ENCODE data around the gene CDCA5.

CDCA5 gene

DNA sequence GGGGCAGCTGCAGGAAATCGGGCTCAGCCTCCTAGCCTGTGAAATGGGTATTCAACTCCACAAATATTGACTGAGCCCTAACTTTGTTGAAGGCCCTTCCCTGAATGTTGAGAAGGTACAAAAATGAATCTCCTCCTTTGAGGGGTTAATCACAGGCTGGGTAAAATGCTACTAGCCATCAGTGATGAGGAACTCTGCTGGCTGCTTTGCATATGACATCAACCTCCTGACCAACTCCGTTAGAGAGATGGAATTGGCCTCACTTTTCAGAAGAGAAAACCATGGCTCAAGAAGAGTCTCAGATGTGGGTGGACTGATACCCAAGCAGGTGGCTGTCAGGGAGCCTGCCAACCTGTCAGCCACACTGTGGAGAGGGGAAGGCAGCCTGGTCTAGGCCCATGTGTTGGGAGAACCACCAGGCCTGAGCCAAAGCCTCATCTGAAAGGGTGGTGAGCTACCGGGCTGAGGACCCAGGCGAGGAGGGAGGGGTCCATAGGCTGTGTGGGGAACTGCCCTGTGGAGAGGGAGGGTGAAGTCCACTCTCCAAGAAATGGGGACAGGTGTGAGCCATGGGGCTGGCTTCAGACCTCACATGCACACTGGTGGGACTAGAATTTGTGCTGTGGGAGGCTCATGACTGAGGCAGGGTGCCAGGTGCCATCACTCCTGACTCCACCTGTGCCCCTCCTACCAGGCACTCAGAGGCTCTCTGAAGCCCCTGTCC lies 11.8 kb downstream of the CDCA5 start:
- no peak for DNase-seq (ENCODE audit: low spot score)

GRCh38 chr11:65069217-65069616 lies 14.6 kb downstream of the CDCA5 start:
- DNase-seq (ENCODE audit: low spot score) = no peak

- DNase-seq (ENCODE audit: low spot score) = no peak
These were observed 16.4 kb downstream of the CDCA5 start for GRCh38 chr11:65067446-65067845.

DNA sequence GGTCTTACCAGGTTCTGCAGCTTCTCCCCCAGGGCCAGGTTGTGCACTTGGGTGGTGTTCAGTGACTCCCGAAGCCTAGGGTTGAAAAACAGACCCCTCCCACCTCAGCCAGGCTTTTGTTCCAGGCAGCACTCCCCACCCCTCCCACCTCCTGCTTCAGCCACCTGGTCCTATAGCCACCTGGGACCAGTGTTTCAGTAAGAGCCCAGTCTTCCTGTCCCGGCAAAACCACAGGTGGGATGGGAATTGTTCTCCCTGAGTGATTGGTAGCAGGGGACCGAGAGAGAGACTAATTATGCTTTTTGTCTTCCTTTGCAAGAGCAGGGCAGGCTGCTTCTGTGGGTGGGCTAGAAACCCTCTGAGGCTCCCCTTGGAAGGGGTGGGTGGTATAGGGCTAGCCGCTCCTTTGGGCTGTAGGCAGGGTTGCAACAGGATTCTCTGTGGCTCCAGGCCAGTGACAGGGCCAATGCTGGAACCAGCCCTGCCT lies 17.0 kb downstream of the CDCA5 start:
- DNase-seq (ENCODE audit: low spot score) = no peak

DNA sequence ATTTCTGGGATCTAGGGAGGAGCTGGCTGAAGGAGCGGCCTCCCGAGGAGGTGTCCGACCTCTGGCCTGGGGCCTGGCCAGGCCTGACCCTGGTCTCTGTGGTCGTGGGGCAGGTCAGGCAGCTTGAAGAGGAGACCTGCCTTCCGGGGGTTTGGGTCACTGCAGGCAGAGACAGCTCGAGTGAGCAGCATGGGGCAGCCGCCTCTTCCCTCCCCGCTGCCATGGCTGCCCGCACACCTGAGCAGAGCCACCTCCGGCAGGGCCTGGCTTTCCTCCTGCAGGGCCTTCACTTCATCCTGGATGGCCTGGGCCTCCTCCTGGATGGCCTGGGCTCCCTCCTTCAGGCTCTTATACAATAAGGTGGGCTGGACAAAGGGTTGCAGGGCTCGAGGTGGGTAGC lies 17.5 kb downstream of the CDCA5 start:
- no peak for DNase-seq (ENCODE audit: low spot score)

- DNase-seq (ENCODE audit: low spot score) = no peak
These were observed 18.0 kb downstream of the CDCA5 start for GRCh38 chr11:65065851-65066250.

DNA sequence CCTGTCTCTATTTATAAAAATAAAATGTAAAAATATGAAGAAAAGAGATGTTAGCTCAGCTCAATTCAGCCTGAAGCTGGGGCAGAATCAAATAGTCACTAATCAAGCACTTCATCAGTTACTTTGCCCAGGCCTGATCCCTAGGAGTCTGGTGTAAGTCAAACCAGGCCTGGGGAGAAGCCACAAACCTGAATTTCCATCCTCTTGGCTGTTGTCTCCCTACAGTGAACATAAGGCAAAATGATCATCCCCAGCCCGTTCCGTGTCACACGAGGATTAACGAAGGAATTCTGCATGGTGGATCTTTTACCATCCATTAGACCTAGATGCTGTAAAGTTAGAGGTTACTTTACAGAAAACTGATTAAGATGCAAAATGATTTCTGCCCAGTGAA lies 19.0 kb downstream of the CDCA5 start:
- no peak for DNase-seq (ENCODE audit: low spot score)

DNA sequence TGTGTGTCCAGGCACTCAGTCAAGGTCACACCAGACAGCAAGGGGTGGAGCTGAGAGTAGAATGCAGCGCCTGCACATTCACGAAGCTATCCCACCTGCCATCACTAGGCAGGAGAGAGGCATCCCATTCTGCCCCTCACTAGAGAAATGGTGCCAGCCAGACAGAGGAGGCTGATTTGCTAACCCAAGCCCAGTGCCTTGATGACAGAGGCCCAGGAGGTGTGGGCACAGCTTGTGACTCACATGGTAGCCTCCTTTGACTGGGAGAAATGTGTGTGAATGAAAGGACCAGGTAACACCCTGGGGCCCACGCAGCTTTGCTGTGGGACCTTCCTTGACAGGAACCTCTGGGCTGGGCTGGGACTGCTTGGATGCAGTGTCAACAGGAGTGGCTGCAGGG lies 20.3 kb downstream of the CDCA5 start:
- no peak for DNase-seq (ENCODE audit: low spot score)

- no peak for DNase-seq (ENCODE audit: low spot score)
These were observed 22.9 kb downstream of the CDCA5 start for GRCh38 chr11:65060913-65061408.

- DNase-seq (ENCODE audit: low spot score) = no peak
These were observed 23.6 kb downstream of the CDCA5 start for GRCh38 chr11:65059959-65060824.

DNA sequence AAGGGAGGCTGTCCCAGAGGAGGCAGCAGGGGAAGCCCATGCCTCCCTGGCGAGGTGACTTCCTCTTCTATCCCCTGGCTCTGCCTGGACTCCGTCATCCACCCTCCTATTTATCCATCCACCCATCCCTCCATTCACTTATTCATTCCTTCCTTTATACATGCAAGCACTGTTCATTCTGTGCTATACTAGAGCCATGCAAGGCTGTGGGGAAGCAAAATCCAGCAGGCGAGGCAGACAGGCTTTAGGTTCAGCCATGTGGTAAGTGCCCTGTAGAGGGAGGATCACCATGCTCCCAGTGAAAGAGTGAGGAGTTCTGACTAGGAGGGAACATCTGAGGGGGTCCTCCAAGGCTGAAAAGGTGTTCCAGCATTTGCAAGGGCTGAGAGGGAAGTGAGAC lies 24.3 kb downstream of the CDCA5 start:
- DNase-seq (ENCODE audit: low spot score) = no peak

GRCh38 chr11:65058419-65059054 lies 25.3 kb downstream of the CDCA5 start, which contains the start of gene NAALADL1:
NAALADL1 (minus strand) TSS chr11:65058553; CDS start chr11:65058521, 32 bp downstream.
- no peak for DNase-seq (ENCODE audit: low spot score)

GRCh38 chr11:65058012-65058411 lies 25.8 kb downstream of the CDCA5 start:
- DNase-seq (ENCODE audit: low spot score) = no peak

DNA sequence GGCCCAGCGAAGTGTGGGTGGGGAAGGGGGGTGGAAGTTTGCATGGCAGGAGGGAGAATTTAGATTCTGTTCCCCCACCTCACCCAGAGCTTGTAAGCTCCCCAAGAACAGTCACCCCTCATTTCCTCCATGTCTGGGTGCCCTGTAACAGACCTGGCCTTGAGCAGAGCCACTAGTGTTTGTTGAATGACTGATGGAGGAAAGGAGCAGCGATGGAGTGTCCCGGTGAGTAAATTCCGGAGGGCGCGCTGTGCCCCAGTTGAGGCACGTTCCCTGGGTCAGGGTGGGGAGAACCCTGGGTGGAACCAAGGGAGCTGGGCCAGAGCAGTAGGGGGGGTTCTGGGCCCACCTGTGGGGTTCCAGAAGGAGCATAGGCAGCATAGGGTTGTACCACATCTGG lies 26.3 kb downstream of the CDCA5 start:
- no peak for DNase-seq (ENCODE audit: low spot score)

DNA sequence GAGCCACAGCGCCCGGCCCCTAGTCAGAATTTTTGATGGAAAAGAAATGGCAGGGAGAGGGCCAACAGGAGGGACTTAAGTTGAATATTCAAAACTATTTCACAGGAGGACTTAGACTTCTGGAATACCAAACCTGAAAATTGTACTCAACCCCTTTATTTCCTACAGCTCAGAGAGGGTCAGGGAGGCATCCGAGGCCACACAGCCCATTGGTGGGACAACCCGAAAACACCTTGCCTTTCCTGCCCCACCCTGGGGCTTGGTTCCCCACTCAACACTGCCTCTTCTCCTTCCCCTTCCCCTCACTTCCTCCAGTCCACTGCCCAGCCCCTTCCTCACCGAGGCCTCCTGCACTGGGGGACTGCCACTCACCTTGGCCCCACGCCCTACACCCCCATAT lies 26.8 kb downstream of the CDCA5 start:
- DNase-seq (ENCODE audit: low spot score) = no peak

- DNase-seq (ENCODE audit: low spot score) = no peak
These were observed 28.3 kb downstream of the CDCA5 start for GRCh38 chr11:65055538-65055937.

DNA sequence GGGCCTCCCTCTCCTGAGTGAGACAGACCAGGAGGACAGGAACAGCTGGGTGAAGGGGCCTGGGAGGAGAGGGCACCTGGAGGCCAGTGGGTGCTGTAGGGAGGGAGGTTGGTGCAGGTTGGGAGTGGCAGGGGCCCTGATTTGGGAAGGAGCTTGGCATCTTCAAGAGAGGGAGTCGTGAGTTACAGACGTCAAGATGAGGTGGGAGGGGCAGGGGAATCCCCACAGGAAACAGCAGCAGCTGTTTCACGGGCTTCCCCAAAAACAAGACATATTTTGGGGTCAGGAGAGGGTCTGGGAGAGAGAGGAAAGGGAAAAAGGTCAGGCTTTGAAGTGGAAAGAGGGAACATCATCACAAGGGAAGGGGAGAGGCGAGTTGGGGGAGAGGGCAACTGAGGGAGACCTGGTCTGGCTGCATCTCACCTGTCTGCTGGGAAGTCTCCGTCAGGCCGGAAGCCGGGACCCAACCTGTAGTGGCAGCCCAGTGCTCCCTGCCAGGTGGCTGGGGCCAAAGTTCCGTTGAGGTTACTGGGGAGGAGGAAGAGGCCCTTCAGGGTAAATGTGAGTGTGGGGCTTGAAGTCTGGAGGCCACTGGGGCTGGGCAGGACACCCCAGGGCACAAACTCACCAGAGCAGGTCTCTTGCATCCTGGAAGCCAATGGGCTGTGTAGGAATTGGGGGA lies 29.9 kb downstream of the CDCA5 start:
- no peak for DNase-seq (ENCODE audit: low spot score)

- DNase-seq (ENCODE audit: low spot score) = no peak
These were observed 32.4 kb downstream of the CDCA5 start for GRCh38 chr11:65051398-65051858.

DNA sequence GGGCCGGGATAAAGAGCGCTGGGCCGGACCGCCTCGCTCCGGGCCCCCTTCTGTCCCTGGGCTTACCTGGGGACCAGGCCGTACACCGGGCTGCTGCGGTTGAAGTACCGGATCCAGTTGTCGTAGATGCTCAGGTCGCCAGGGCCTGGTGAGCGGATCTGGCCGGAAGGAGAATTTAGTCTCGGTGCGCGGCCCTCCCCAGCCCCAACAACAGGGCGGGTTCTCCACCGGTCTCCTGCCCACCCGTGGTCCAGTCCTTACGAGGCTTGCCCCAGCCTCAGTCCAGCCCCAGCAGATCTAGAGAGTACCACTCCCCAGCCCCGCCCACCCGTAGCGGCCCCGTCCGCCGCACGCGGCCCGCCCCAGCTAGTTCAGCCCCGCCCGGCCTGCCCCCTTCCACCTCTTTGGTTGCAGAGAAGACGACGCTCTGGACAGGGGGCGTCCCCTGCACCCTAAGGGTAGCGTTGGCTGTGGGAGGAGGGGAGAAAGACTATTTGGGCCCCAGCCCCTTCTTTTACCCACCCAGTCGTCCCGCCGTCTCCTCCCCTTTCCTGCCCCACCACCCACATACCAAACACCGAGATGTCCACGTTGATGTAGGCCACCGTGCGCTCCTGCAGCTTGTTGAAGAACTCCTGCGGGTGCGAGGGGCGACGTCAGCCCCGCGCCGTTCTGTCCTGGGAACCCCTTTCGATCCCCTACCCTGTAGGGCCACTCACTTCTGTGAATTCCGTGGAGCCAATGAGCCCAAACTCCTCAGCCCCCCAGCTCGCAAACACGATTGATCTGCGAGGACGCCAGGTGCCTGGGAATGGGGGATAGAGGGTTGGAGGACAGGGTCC lies 36.0 kb downstream of the CDCA5 start:
- no peak for DNase-seq (ENCODE audit: low spot score)

GRCh38 chr11:65045728-65046127 lies 38.1 kb downstream of the CDCA5 start:
- DNase-seq (ENCODE audit: low spot score) = no peak

DNA sequence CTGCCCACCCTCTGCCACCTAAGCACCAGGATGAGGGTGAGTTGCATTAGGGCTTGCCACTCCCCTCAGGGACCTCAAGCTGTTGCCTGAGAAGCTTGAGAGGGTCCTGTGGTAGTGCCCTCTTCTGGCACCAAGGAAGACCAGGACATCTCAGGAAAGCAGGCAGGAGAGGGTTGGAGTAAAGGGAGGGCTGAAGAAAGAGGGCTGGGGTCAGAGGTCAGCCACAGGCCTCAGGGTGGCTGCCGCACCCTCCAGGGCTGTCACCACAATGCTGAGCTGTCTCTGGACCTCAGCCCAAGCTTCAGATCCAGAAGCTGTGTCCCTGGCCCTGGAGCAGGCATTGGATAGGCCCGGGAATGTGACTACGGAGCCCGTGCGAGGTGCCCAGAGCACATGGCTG lies 38.8 kb downstream of the CDCA5 start:
- DNase-seq (ENCODE audit: low spot score) = no peak

Data from RKO (cell line).